Fibroblast of lung (primary cell): ENCODE data around the gene ROR2. TPM values are rescaled to one million over a fixed set of nuclear protein-coding genes. Genes with fewer than 3 reads are reported as not detected.

Experiments used
- DNase-seq, 2 donors: peaks; one replicate each; pipeline versions ENCODE4 v3.0.0 to v3.0.0-alpha.2; 2010; ENCODE audit warnings: low read depth in 2 of 2
- H2AFZ ChIP-seq: 2 replicates; pipeline ENCODE4 v1.5.1; 2012; ENCODE audit warnings: low read length, control low read depth, inconsistent platforms
- H3K27ac ChIP-seq: 2 replicates; pipeline ENCODE4 v1.5.1; 2011; ENCODE audit warnings: low read length, control low read depth; ENCODE audit not compliant: insufficient read depth
- H3K27me3 ChIP-seq: 2 replicates; pipeline ENCODE4 v1.5.1; 2011; ENCODE audit warnings: mild to moderate bottlenecking, low read length; ENCODE audit not compliant: control insufficient read depth, insufficient read depth
- H3K36me3 ChIP-seq: 2 replicates; pipeline ENCODE4 v1.5.1; 2011; ENCODE audit warnings: low read length; ENCODE audit not compliant: control insufficient read depth, insufficient read depth
- H3K4me1 ChIP-seq: 2 replicates; pipeline ENCODE4 v1.5.1; 2011; ENCODE audit warnings: low read length; ENCODE audit not compliant: control insufficient read depth, insufficient read depth; ENCODE audit errors: extremely low read depth
- H3K4me2 ChIP-seq: 2 replicates; pipeline ENCODE4 v1.5.1; 2011; ENCODE audit warnings: low read length, control low read depth; ENCODE audit not compliant: insufficient read depth; ENCODE audit errors: extremely low read depth
- H3K4me3 ChIP-seq, 4 experiments: fragments of 200-600 bp in 1 of 4; sonication (generic) in 1 of 4; replicated peaks in 1 of 4; 2 replicates each; pipeline ENCODE4 v1.5.1; 2011 to 2016; ENCODE audit warnings: low read length in 4 of 4, low read depth in 3 of 4, mild to moderate bottlenecking in 3 of 4, control low read depth in 2 of 4, inconsistent platforms in 1 of 4, mixed read lengths in 1 of 4; ENCODE audit not compliant: insufficient read depth in 1 of 4; ENCODE audit errors: control extremely low read depth in 1 of 4
- H3K79me2 ChIP-seq: 2 replicates; pipeline ENCODE4 v1.5.1; 2012; ENCODE audit warnings: mild to moderate bottlenecking, low read length, inconsistent platforms; ENCODE audit not compliant: control insufficient read depth, insufficient read depth
- H3K9ac ChIP-seq: 2 replicates; pipeline ENCODE4 v1.5.1; 2011; ENCODE audit warnings: mild to moderate bottlenecking, low read length, control low read depth; ENCODE audit not compliant: insufficient read depth
- H3K9me3 ChIP-seq: 2 replicates; pipeline ENCODE4 v1.5.1; 2012; ENCODE audit warnings: low read depth, low read length; ENCODE audit not compliant: control insufficient read depth, insufficient read depth
- H4K20me1 ChIP-seq: 2 replicates; pipeline ENCODE4 v1.5.1; 2011; ENCODE audit warnings: low read length; ENCODE audit not compliant: control insufficient read depth, insufficient read depth; ENCODE audit errors: extremely low read depth
- EZH2 ChIP-seq: IDR thresholded peaks from 2 replicates; pipeline ENCODE4 v1.5.1; 2012; ENCODE audit warnings: low read length, control low read depth, mild to moderate bottlenecking; ENCODE audit errors: missing control alignments
- polyA plus RNA-seq, 2 donors: library from polyadenylated mRNA; depleted of rRNA in 1 of 2; stranded (reverse) in 1 of 2; unstranded in 1 of 2; fragments of >200 nt; gene quantifications; 2 replicates each; pipeline ENCODE4 v1.2.1, GENCODE V29; 2011 to 2012; ENCODE audit warnings: missing spikeins in 1 of 2
- total RNA-seq: library from RNA; depleted of rRNA; stranded (reverse); fragments of >200 nt; gene quantifications from 2 replicates; pipeline ENCODE4 v1.2.1, GENCODE V29; 2014
- TF ChIP-seq, protein P1 (sequence below), 2 donors: IDR thresholded peaks in 1 of 2; conservative IDR thresholded peaks in 1 of 2; 1 replicate in 1 of 2; 2 replicates in 1 of 2; pipeline ENCODE4 v1.5.1; 2011 to 2012; ENCODE audit warnings: low read length in 2 of 2, control low read depth in 1 of 2, inconsistent platforms in 1 of 2, low read depth in 1 of 2, mild to moderate bottlenecking in 1 of 2

The ROR2 gene
- total and polyA plus RNA-seq, 2 donors (not counting 1 experiment from before 2014, with no cell fraction given), result 2.3 to 27.9 TPM

DNA sequence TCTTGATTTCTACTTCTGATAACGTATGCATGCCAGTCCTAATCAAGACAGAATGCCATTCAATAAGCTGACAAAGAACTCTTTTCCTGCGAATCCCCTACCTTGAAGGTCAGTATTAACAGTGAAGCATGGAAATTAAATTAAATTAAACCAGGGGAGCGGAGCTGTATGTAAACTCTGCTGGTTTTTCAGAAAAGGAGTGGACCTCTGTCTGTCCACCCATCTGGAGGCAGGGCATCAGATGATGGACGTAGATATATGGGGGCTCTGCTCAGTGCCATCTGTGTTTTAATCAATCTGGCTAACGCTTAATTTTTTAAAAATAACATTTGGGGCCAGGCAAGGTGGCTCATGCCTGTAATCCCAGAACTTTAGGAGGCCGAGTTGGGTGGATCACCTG lies 101.9 kb downstream of the ROR2 start:
- H3K9ac ChIP-seq, result no peak overlapping the region
- no peaks in the 10 kb centered on the region for H3K9me3 ChIP-seq
- no peak for DNase-seq
- H3K27ac ChIP-seq, result no peak overlapping the region
- peaks cover 7% of the 10 kb centered on the region for H3K4me1 ChIP-seq
- H3K36me3 ChIP-seq, result no peaks in the 10 kb centered on the region
- no peak overlapping the region for H2AFZ ChIP-seq
- no peak overlapping the region for H3K4me2 ChIP-seq
- H4K20me1 ChIP-seq, result no peaks in the 10 kb centered on the region
- no peak for TF ChIP-seq EZH2
- TF ChIP-seq, protein P1, sequence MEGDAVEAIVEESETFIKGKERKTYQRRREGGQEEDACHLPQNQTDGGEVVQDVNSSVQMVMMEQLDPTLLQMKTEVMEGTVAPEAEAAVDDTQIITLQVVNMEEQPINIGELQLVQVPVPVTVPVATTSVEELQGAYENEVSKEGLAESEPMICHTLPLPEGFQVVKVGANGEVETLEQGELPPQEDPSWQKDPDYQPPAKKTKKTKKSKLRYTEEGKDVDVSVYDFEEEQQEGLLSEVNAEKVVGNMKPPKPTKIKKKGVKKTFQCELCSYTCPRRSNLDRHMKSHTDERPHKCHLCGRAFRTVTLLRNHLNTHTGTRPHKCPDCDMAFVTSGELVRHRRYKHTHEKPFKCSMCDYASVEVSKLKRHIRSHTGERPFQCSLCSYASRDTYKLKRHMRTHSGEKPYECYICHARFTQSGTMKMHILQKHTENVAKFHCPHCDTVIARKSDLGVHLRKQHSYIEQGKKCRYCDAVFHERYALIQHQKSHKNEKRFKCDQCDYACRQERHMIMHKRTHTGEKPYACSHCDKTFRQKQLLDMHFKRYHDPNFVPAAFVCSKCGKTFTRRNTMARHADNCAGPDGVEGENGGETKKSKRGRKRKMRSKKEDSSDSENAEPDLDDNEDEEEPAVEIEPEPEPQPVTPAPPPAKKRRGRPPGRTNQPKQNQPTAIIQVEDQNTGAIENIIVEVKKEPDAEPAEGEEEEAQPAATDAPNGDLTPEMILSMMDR (conservative IDR thresholded peaks at IDR 0.05 in 1 of 2, IDR thresholded peaks at IDR 0.05 in 1 of 2; ENCODE audit: low read depth in 1 of 2, low read length in 2 of 2), result no peak
- no peak overlapping the region for H3K4me3 ChIP-seq
- no peaks in the 10 kb centered on the region for H3K79me2 ChIP-seq
- no peaks in the 10 kb centered on the region for H3K27me3 ChIP-seq

DNA sequence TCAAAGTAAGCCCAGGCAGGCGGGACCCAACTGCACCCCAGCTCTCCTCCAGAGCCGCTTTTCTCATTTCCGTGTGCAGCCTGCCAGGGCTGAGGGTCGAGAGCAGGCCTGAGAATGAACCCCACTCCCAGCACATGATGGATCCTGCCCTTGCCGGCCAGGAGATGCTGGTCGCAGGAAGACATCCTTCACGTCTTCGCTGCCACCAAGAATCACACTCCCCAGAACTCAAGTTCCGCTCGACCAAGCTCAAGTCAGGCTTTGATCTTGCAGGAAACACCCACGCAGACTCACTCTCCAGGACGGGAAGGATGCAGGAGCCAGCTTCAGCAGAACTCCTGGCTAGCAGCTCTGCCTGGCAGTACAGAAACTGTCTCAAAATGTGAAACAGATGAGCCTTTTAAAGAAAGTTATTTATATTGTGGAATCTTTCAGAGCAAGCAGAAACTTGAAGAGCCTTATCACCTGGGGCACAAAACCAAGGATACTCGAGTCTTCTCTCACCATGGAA lies 102.4 kb downstream of the ROR2 start:
- Histone ChIP-seq H3K36me3 (no peaks in the 10 kb centered on the region), H3K4me1 (peaks cover 7% of the 10 kb centered on the region), H3K27me3 (no peaks in the 10 kb centered on the region), H3K4me3 (peak overlapping the region in 1 of 4 experiments; percentile 20), H3K79me2 (no peaks in the 10 kb centered on the region), H3K9me3 (no peaks in the 10 kb centered on the region), H3K4me2 (peak overlapping the region; percentile 69), H4K20me1 (no peaks in the 10 kb centered on the region), H2AFZ (peak overlapping the region; percentile 24), H3K9ac (no peak overlapping the region), H3K27ac (no peak overlapping the region)
- peak; percentile 38 to 58 for DNase-seq
- TF ChIP-seq EZH2, result no peak
- TF ChIP-seq, protein P1 (conservative IDR thresholded peaks at IDR 0.05 in 1 of 2, IDR thresholded peaks at IDR 0.05 in 1 of 2; ENCODE audit: low read depth in 1 of 2, low read length in 2 of 2), result no peak

DNA sequence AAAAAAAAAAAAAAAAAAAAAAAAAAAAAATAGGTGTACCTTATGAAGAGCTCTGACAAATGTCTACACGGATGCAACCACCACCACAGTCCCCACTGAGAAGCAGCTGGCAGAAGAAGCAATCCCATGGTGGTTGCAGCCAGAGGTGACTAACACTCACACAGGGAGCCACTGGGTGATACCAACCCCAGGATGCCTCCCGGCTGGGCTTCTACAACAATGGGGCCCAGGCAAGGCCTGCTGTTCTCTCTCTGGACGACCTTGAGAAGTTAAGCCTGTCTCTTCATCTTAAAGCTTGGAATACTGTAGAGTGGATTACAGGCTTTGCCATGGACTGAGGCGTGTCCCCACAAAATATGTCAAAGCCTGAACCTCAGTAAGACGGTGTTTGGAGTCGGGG lies 104.1 kb downstream of the ROR2 start:
- Histone ChIP-seq H3K4me1 (peaks cover 7% of the 10 kb centered on the region), H3K79me2 (no peaks in the 10 kb centered on the region), H3K36me3 (no peaks in the 10 kb centered on the region), H3K9ac (no peak overlapping the region), H3K4me3 (no peak overlapping the region), H2AFZ (no peak overlapping the region), H3K4me2 (no peak overlapping the region), H3K27me3 (no peaks in the 10 kb centered on the region), H4K20me1 (no peaks in the 10 kb centered on the region), H3K27ac (no peak overlapping the region), H3K9me3 (no peaks in the 10 kb centered on the region)
- TF ChIP-seq, protein P1 (conservative IDR thresholded peaks at IDR 0.05 in 1 of 2, IDR thresholded peaks at IDR 0.05 in 1 of 2; ENCODE audit: low read depth in 1 of 2, low read length in 2 of 2), result no peak
- TF ChIP-seq EZH2, result no peak
- no peak for DNase-seq
